IPS DF 6.9 (cell line): ENCODE measurements around the gene ATXN7.

ENCODE experiments used
- DNase-seq: peaks from one replicate; pipeline ENCODE4 v3.0.0-alpha.2; 2013; ENCODE audit warnings: low read depth, low spot score
- H3K27ac ChIP-seq: one replicate; pipeline ENCODE4 v1.5.1; 2013; ENCODE audit warnings: low read length, control low read depth
- H3K27me3 ChIP-seq: 2 replicates; pipeline ENCODE4 v1.6.1; 2013; ENCODE audit warnings: mild to moderate bottlenecking, low read length; ENCODE audit not compliant: control insufficient read depth, insufficient read depth
- H3K36me3 ChIP-seq: 2 replicates; pipeline ENCODE4 v1.6.1; 2013; ENCODE audit warnings: low read length; ENCODE audit not compliant: control insufficient read depth, insufficient read depth
- H3K4me1 ChIP-seq: 2 replicates; pipeline ENCODE4 v1.6.1; 2013; ENCODE audit warnings: low read length; ENCODE audit not compliant: control insufficient read depth, insufficient read depth
- H3K4me3 ChIP-seq: 2 replicates; pipeline ENCODE4 v1.5.1; 2013; ENCODE audit warnings: mild to moderate bottlenecking, low read length
- H3K9me3 ChIP-seq: 2 replicates; pipeline ENCODE4 v1.6.1; 2013; ENCODE audit warnings: low read length, inconsistent platforms; ENCODE audit not compliant: control insufficient read depth, insufficient read depth
- WGBS: extraction: QIAGEN DNeasy Blood & Tissue Kit; methylation state at CpG from one replicate; pipeline ENCODE4 v1.1.7; 2013; ENCODE audit warnings: mixed read lengths, missing lambda C conversion rate; ENCODE audit not compliant: insufficient read length, insufficient coverage; 5-methylcytosine and 5-hydroxymethylcytosine counted together

ATXN7 gene

GRCh38 chr3:64029287-64029686 is 165.6 kb downstream of the ATXN7 start:
- H3K4me3 ChIP-seq = no peak overlapping the region
- H3K27me3 ChIP-seq = no peaks in the 10 kb centered on the region
- H3K9me3 ChIP-seq = no peaks in the 10 kb centered on the region
- no peak overlapping the region for H3K27ac ChIP-seq
- no peaks in the 10 kb centered on the region for H3K36me3 ChIP-seq
- no peaks in the 10 kb centered on the region for H3K4me1 ChIP-seq
- DNase-seq = no peak
- no CpG with 5 or more reads among the region's 4 CpGs for WGBS

- peak; percentile 89 for DNase-seq
- Histone ChIP-seq H3K4me1 (no peaks in the 10 kb centered on the region), H3K27ac (no peak overlapping the region), H3K27me3 (no peaks in the 10 kb centered on the region), H3K4me3 (no peak overlapping the region), H3K9me3 (no peaks in the 10 kb centered on the region), H3K36me3 (no peaks in the 10 kb centered on the region)
- no CpG with 5 or more reads among the region's 16 CpGs for WGBS
These were observed 167.1 kb downstream of the ATXN7 start for GRCh38 chr3:64030741-64031140.

- no CpG with 5 or more reads among the region's 13 CpGs for WGBS
- no peak overlapping the region for H3K27ac ChIP-seq
- DNase-seq = no peak
These were observed 168.2 kb downstream of the ATXN7 start for GRCh38 chr3:64031540-64032508.

GRCh38 chr3:64033069-64033468 is 169.4 kb downstream of the ATXN7 start:
- no peak for DNase-seq
- H3K27ac ChIP-seq = no peak overlapping the region
- no peaks in the 10 kb centered on the region for H3K36me3 ChIP-seq
- no CpG with 5 or more reads among the region's 2 CpGs for WGBS
- H3K27me3 ChIP-seq = no peaks in the 10 kb centered on the region
- H3K9me3 ChIP-seq = no peaks in the 10 kb centered on the region
- no peaks in the 10 kb centered on the region for H3K4me1 ChIP-seq
- H3K4me3 ChIP-seq = no peak overlapping the region

More at GRCh38 chr3:64031540-64032508, 168.2 kb downstream of the ATXN7 start:
- H3K27me3 ChIP-seq = no peaks in the 10 kb centered on the region
- H3K36me3 ChIP-seq = no peaks in the 10 kb centered on the region
- H3K4me3 ChIP-seq = no peak overlapping the region
- H3K9me3 ChIP-seq = no peaks in the 10 kb centered on the region
- H3K4me1 ChIP-seq = no peaks in the 10 kb centered on the region

- Histone ChIP-seq H3K27me3 (no peaks in the 10 kb centered on the region), H3K9me3 (no peaks in the 10 kb centered on the region), H3K36me3 (no peaks in the 10 kb centered on the region), H3K4me3 (no peak overlapping the region), H3K4me1 (no peaks in the 10 kb centered on the region), H3K27ac (no peak overlapping the region)
- no peak for DNase-seq
- WGBS = no CpG with 5 or more reads among the region's 7 CpGs
These were observed 173.4 kb downstream of the ATXN7 start for GRCh38 chr3:64037084-64037483.

GRCh38 chr3:64038253-64038767 is 174.6 kb downstream of the ATXN7 start:
- Histone ChIP-seq H3K9me3 (no peaks in the 10 kb centered on the region), H3K4me1 (no peaks in the 10 kb centered on the region), H3K36me3 (no peaks in the 10 kb centered on the region), H3K27ac (no peak overlapping the region), H3K27me3 (no peaks in the 10 kb centered on the region), H3K4me3 (no peak overlapping the region)
- no CpG with 5 or more reads among the region's 4 CpGs for whole genome bisulfite sequencing
- no peak for DNase-seq

- Histone ChIP-seq H3K9me3 (no peaks in the 10 kb centered on the region), H3K36me3 (no peaks in the 10 kb centered on the region), H3K4me1 (no peaks in the 10 kb centered on the region), H3K27me3 (no peaks in the 10 kb centered on the region), H3K27ac (no peak overlapping the region), H3K4me3 (no peak overlapping the region)
- DNase-seq = no peak
- no CpG with 5 or more reads among the region's 4 CpGs for WGBS
These were observed 175.7 kb downstream of the ATXN7 start for GRCh38 chr3:64039332-64039731.

GRCh38 chr3:64039981-64040733 is 176.5 kb downstream of the ATXN7 start:
- Histone ChIP-seq H3K4me1 (no peaks in the 10 kb centered on the region), H3K27ac (no peak overlapping the region), H3K9me3 (no peaks in the 10 kb centered on the region), H3K36me3 (no peaks in the 10 kb centered on the region), H3K4me3 (no peak overlapping the region), H3K27me3 (no peaks in the 10 kb centered on the region)
- no peak for DNase-seq
- no CpG with 5 or more reads among the region's 5 CpGs for WGBS

GRCh38 chr3:64042952-64043351 is 179.3 kb downstream of the ATXN7 start:
- no CpG with 5 or more reads among the region's 1 CpG for WGBS
- H3K27ac ChIP-seq = no peak overlapping the region
- H3K36me3 ChIP-seq = no peaks in the 10 kb centered on the region

GRCh38 chr3:64046592-64046991 is 182.9 kb downstream of the ATXN7 start:
- Histone ChIP-seq H3K36me3 (no peaks in the 10 kb centered on the region), H3K9me3 (no peaks in the 10 kb centered on the region), H3K27me3 (no peaks in the 10 kb centered on the region), H3K4me1 (no peaks in the 10 kb centered on the region), H3K4me3 (no peak overlapping the region), H3K27ac (no peak overlapping the region)
- no CpG with 5 or more reads among the region's 3 CpGs for WGBS
- no peak for DNase-seq

More at GRCh38 chr3:64042952-64043351, 179.3 kb downstream of the ATXN7 start:
- Histone ChIP-seq H3K4me1 (no peaks in the 10 kb centered on the region), H3K4me3 (no peak overlapping the region), H3K27me3 (no peaks in the 10 kb centered on the region), H3K9me3 (no peaks in the 10 kb centered on the region)
- no peak for DNase-seq
